Lung (tissue), 10 donors: ENCODE measurements around the gene DHRS4. TPM values are rescaled to one million over a fixed set of nuclear protein-coding genes. Genes with fewer than 3 reads are reported as not detected.
"Not testable (repeated sequence)": the region's sequence is repeated elsewhere in the genome, so short reads cannot be mapped to it uniquely, and the experiment has no call there.

Experiments used
- ATAC-seq: fragments of 200-7000 bp; cut with Tn5 transposase; one replicate; pipeline ENCODE4 v1.9.1; 2020; ENCODE audit warnings: moderate number of reproducible peaks; ENCODE audit not compliant: insufficient read depth, low FRiP score
- DNase-seq, 3 donors: peaks; one replicate each; pipeline ENCODE4 v3.0.0-alpha.2; 2013 to 2017
- H3K27ac ChIP-seq, 2 donors: one replicate each; pipeline ENCODE4 v1.5.1; 2013; ENCODE audit warnings: mild to moderate bottlenecking in 2 of 2, moderate library complexity in 2 of 2, control low read depth in 1 of 2, inconsistent platforms in 1 of 2, low read depth in 1 of 2, low read length in 1 of 2
- H3K27me3 ChIP-seq, 3 donors: one replicate each; pipeline ENCODE4 v1.5.1; 2013; ENCODE audit warnings: low read length in 2 of 3; ENCODE audit not compliant: control insufficient read depth in 3 of 3, insufficient read depth in 3 of 3
- H3K36me3 ChIP-seq, 4 donors: one replicate each; pipeline ENCODE4 v1.5.1; 2013; ENCODE audit warnings: low read length in 4 of 4, mild to moderate bottlenecking in 1 of 4, moderate library complexity in 1 of 4; ENCODE audit not compliant: control insufficient read depth in 4 of 4, insufficient read depth in 4 of 4
- H3K4me1 ChIP-seq, 5 donors: one replicate each; pipeline ENCODE4 v1.5.1; 2013; ENCODE audit warnings: low read length in 5 of 5, mild to moderate bottlenecking in 2 of 5, moderate library complexity in 1 of 5; ENCODE audit not compliant: control insufficient read depth in 5 of 5, insufficient read depth in 5 of 5
- H3K4me3 ChIP-seq: one replicate; pipeline ENCODE4 v1.5.1; 2013; ENCODE audit warnings: mild to moderate bottlenecking, control low read depth, moderate library complexity
- H3K9ac ChIP-seq, 2 donors: one replicate each; pipeline ENCODE4 v1.5.1; 2013; ENCODE audit warnings: low read length in 2 of 2, control low read depth in 1 of 2; ENCODE audit not compliant: insufficient read depth in 1 of 2
- H3K9me3 ChIP-seq, 4 donors: one replicate each; pipeline ENCODE4 v1.5.1; 2013; ENCODE audit warnings: low read length in 3 of 4, mild to moderate bottlenecking in 1 of 4, moderate library complexity in 1 of 4; ENCODE audit not compliant: control insufficient read depth in 4 of 4, insufficient read depth in 3 of 4
- WGBS, 2 donors: extraction: QIAGEN DNeasy Blood & Tissue Kit; methylation state at CpG; one replicate each; pipeline ENCODE4 v1.1.7; 2013; 5-methylcytosine and 5-hydroxymethylcytosine counted together
- polyA plus RNA-seq, 2 donors: library from polyadenylated mRNA; stranded (reverse); fragments of 200-250 nt; gene quantifications; one replicate each; pipeline ENCODE4 v1.2.1, GENCODE V29; 2013
- total RNA-seq, 2 donors: library from RNA; depleted of rRNA in 1 of 2; stranded (reverse); fragments of >200 nt in 1 of 2; gene quantifications; one replicate each; pipeline ENCODE4 v1.2.1, GENCODE V29; 2014 to 2021
- donor health status: Bipolar disorder and iron deficiency.
- donor health status: healthy.
- donor health status: DM: yes; HTN: yes; CAD: no.

The DHRS4 gene
- total and polyA plus RNA-seq, 4 donors, result 36.0 to 45.9 (median 41.2) TPM

DNA sequence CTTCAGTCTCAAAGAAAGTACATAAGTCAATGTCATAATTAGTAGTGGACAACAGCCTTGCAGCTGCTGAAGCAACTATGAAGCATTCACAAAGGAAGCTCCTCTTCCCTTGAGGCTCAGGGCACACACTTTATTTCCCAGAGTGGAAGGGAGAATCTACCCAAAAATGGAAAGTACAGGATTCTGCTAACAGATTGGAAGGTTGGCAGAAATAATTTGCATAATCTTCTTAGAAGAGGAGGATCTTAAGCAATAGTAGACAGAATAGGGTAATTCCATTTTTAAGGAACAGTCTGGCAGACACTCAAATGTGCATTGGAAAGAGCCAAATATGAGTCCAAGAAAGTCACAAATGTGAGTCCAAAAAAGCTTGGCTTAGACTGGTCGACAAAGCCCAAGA is 37.4 kb downstream of the DHRS4 start:
- H3K36me3 ChIP-seq, H3K4me3 ChIP-seq, ATAC-seq, H3K27me3 ChIP-seq, H3K27ac ChIP-seq, H3K9ac ChIP-seq, H3K9me3 ChIP-seq: not testable (repeated sequence)
- peak in 2 of 3 donors; percentile 9 to 20 for DNase-seq
- peaks cover 0 to 19% (median 3%) of the 10 kb centered on the region in 5 donors for H3K4me1 ChIP-seq
- 71 to 80% methylated on average over 1 of the region's 1 CpG for WGBS, 2 donors

DNA sequence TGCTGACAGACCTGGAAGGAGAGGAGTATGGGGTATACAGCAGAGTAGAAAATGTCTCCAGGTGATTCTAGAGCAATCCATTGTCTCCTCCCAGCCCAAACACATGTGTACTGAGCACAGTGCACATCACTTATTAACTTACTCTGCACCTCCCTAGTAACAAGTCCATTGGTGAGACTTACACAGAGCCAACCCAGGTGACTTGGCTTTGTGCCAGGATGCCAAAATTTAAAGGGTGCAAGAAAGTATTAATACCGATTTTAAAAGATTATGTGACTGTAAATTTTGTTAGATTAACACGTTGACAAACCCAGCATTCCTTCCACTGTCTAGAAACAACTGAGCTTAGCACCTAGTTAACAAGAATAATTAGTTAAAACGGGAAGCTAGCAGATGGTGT is 39.5 kb downstream of the DHRS4 start:
- H3K4me3 ChIP-seq, H3K27me3 ChIP-seq, H3K9me3 ChIP-seq, H3K9ac ChIP-seq, H3K36me3 ChIP-seq, ATAC-seq, DNase-seq, H3K27ac ChIP-seq: not testable (repeated sequence)
- WGBS, 2 donors, result 81 to 83% methylated on average over 3 of the region's 3 CpGs
- peaks cover 0 to 11% (median 3%) of the 10 kb centered on the region in 5 donors for H3K4me1 ChIP-seq

DNA sequence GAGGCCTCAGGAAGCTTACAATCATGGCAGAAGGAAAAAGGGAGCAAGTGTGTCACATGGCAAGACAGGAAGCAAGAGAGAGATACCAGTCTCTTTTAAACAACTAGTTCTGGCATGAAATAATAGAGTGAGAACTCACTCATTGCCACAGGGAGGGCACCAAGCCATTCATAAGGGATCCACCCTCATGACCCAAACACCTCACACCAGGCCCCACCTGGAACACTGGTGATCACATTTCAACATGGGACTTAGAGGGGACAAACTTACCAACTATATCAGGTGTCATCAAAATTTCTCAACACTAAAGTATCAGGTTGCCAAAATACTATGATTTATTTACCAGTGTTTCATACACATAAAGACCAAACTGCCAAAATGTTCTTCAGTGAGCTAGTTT is 42.4 kb downstream of the DHRS4 start:
- ATAC-seq, H3K27ac ChIP-seq, H3K9ac ChIP-seq: not testable (repeated sequence)

DNA sequence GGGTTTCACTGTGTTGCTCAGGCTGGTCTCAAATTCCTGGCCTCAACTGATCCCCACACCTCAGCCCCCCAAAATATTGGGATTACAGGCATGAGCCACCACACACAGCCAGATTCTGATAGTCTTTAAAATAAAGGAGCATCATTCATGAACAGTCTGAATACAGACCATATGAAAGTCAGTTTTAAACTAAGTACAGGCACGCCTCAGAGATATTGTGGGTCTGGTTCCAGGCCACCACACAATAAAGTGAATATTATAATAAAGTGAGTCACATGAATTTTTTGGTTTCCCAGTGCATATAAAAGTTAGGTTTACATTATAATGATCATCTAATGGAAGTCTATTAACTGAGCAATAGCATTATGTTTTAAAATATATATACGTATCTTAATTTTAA is 43.3 kb downstream of the DHRS4 start:
- 95 to 96% methylated on average over 1 of the region's 2 CpGs for WGBS, 2 donors
- DNase-seq, H3K27ac ChIP-seq, H3K36me3 ChIP-seq, H3K4me1 ChIP-seq, ATAC-seq, H3K27me3 ChIP-seq, H3K9ac ChIP-seq, H3K4me3 ChIP-seq, H3K9me3 ChIP-seq: not testable (repeated sequence)

More for the DNA sequence above, 42.4 kb downstream of the DHRS4 start:
- not testable (repeated sequence) for H3K4me1 ChIP-seq, H3K9me3 ChIP-seq, H3K36me3 ChIP-seq, DNase-seq, H3K4me3 ChIP-seq, H3K27me3 ChIP-seq

DNA sequence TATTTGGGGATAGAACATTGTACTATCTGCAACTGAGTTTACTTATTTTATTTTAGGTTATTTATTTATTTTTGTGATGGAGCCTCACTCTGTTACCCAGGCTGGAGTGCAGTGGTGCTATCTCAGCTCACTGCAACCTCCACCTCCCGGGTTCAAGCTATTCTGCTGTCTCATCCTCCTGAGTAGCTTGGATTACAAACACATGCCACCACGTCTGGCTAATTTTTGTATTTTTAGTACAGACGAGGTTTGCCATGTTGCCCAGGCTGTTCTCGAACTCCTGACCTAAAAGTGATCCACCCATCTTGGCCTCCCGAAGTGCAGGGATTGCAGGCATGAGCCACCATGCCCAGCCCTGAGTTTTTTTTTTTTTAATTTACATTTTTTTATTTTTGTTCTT is 46.1 kb downstream of the DHRS4 start:
- not testable (repeated sequence) for DNase-seq, ATAC-seq

DNA sequence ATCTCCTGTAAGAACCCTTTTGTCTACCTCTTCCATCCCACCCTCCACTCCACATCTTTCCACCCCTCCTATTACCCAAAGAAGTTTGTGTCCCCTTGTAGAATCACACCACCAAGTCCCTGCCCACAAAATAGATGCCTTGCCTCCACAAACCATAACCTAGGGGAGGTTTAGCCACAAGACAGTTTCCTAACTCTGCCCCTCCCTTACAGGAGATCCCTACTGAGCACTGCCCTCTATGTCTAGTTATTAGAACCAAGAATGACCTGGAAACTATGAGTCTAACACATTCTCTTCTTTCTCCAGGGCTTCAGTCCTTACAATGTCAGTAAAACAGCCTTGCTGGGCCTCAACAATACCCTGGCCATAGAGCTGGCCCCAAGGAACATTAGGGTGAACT is 47.5 kb downstream of the DHRS4 start:
- not testable (repeated sequence) for H3K4me3 ChIP-seq, H3K4me1 ChIP-seq, H3K27me3 ChIP-seq, DNase-seq, H3K9ac ChIP-seq, H3K27ac ChIP-seq, H3K36me3 ChIP-seq, H3K9me3 ChIP-seq, ATAC-seq

More for the DNA sequence above, 46.1 kb downstream of the DHRS4 start:
- H3K4me1 ChIP-seq, H3K27ac ChIP-seq, H3K4me3 ChIP-seq, H3K9me3 ChIP-seq, H3K27me3 ChIP-seq, H3K36me3 ChIP-seq, H3K9ac ChIP-seq: not testable (repeated sequence)
- 86 to 88% methylated on average over 1 of the region's 5 CpGs for WGBS, 2 donors

DNA sequence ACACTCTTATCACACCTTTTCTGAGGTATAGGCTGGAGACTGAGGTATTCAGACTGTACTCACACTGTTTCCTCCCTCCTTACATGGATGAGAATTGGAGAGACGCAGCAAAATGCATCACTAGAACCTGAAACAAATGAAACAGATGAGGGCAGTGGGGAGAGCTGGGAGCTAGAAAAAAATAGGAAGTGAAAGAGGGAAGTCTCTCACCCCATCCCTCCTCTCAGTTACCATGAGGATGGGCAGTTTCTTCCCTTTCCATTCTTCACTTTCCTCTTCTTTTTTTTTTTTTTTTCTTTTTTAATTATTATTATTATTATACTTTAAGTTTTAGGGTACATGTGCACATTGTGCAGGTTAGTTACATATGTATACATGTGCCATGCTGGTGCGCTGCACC is 48.1 kb downstream of the DHRS4 start:
- WGBS, 2 donors, result 100% methylated on average over 1 of the region's 2 CpGs; no CpG with 5 or more reads in 1 of the 2 donors
- not testable (repeated sequence) for H3K27ac ChIP-seq, H3K4me3 ChIP-seq, DNase-seq, ATAC-seq, H3K36me3 ChIP-seq, H3K4me1 ChIP-seq, H3K9ac ChIP-seq, H3K9me3 ChIP-seq, H3K27me3 ChIP-seq

DNA sequence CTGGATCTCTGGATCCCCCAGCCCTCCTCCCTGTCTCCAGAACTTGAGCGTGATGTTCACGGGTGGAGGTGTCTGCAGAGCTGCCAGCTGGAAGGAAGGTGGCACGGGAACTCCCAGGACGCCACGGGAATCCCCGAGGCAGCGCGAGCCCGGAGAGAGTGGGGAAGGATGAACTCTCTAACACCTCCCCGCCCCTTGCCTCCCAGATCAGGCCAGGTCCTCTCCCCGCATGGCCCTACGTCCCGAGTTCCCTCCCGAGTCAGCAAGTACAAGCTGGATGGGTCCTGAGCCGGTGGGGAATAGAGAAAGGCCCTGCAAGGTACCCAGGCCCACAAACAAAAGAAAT is 52.9 kb downstream of the DHRS4 start:
- 0% methylated on average over 1 to 6 of the region's 15 CpGs for WGBS, 2 donors
- not testable (repeated sequence) for H3K27me3 ChIP-seq, H3K36me3 ChIP-seq, DNase-seq, H3K9me3 ChIP-seq, H3K4me1 ChIP-seq, H3K27ac ChIP-seq, H3K9ac ChIP-seq
- peak overlapping the region; percentile 35 for H3K4me3 ChIP-seq
- ATAC-seq, result peak; percentile 31
